ENCODE data around the gene PDCD7.

PDCD7 gene

GRCh38 chr15:65091946-65092770 lies 41.5 kb downstream of the PDCD7 start:
- Histone ChIP-seq H3K79me2 (ENCODE audit: control insufficient read depth, insufficient read depth, low read length, unreplicated experiment) (no peaks in the 10 kb centered on the region), H3K4me3 (ENCODE audit: low read depth, low read length) (no peak overlapping the region), H3K36me3 (ENCODE audit: insufficient read depth, low read length) (no peaks in the 10 kb centered on the region), H2AFZ (ENCODE audit: low read length, unreplicated experiment) (no peak overlapping the region), H3K27ac (ENCODE audit: low read depth, low read length) (no peak overlapping the region), H3K27me3 (ENCODE audit: insufficient read depth, low read length) (no peaks in the 10 kb centered on the region), H3K4me1 (ENCODE audit: control insufficient read depth, insufficient read depth, low read length, unreplicated experiment) (no peaks in the 10 kb centered on the region)

GRCh38 chr15:65089206-65089824 lies 44.3 kb downstream of the PDCD7 start:
- H3K4me3 ChIP-seq (ENCODE audit: low read depth, low read length), result no peak overlapping the region
- H2AFZ ChIP-seq (ENCODE audit: low read length, unreplicated experiment), result no peak overlapping the region
- no peaks in the 10 kb centered on the region for H3K36me3 ChIP-seq (ENCODE audit: insufficient read depth, low read length)
- no peaks in the 10 kb centered on the region for H3K79me2 ChIP-seq (ENCODE audit: control insufficient read depth, insufficient read depth, low read length, unreplicated experiment)
- no peak overlapping the region for H3K27ac ChIP-seq (ENCODE audit: low read depth, low read length)
- peaks cover 4% of the 10 kb centered on the region for H3K4me1 ChIP-seq (ENCODE audit: control insufficient read depth, insufficient read depth, low read length, unreplicated experiment)
- no peaks in the 10 kb centered on the region for H3K27me3 ChIP-seq (ENCODE audit: insufficient read depth, low read length)

GRCh38 chr15:65088643-65089021 lies 45.0 kb downstream of the PDCD7 start:
- 0 out of 2 replicates have a peak, but pooled peaks cover 1% of the 10 kb centered on the region for H3K27me3 ChIP-seq (ENCODE audit: insufficient read depth, low read length)
- H3K36me3 ChIP-seq (ENCODE audit: insufficient read depth, low read length), result no peaks in the 10 kb centered on the region
- no peak overlapping the region for H3K4me3 ChIP-seq (ENCODE audit: low read depth, low read length)
- H3K79me2 ChIP-seq (ENCODE audit: control insufficient read depth, insufficient read depth, low read length, unreplicated experiment), result no peaks in the 10 kb centered on the region
- no peak overlapping the region for H3K27ac ChIP-seq (ENCODE audit: low read depth, low read length)
- H3K4me1 ChIP-seq (ENCODE audit: control insufficient read depth, insufficient read depth, low read length, unreplicated experiment), result peaks cover 4% of the 10 kb centered on the region
- H2AFZ ChIP-seq (ENCODE audit: low read length, unreplicated experiment), result no peak overlapping the region

- Histone ChIP-seq H3K27me3 (ENCODE audit: insufficient read depth, low read length) (peaks cover 7% of the 10 kb centered on the region), H3K79me2 (ENCODE audit: control insufficient read depth, insufficient read depth, low read length, unreplicated experiment) (no peaks in the 10 kb centered on the region), H3K27ac (ENCODE audit: low read depth, low read length) (no peak overlapping the region), H3K36me3 (ENCODE audit: insufficient read depth, low read length) (no peaks in the 10 kb centered on the region), H3K4me1 (ENCODE audit: control insufficient read depth, insufficient read depth, low read length, unreplicated experiment) (peaks cover 4% of the 10 kb centered on the region), H2AFZ (ENCODE audit: low read length, unreplicated experiment) (no peak overlapping the region), H3K4me3 (ENCODE audit: low read depth, low read length) (no peak overlapping the region)
Measured at GRCh38 chr15:65087873-65088642, 45.5 kb downstream of the PDCD7 start.

- no peaks in the 10 kb centered on the region for H3K36me3 ChIP-seq (ENCODE audit: insufficient read depth, low read length)
- H3K27me3 ChIP-seq (ENCODE audit: insufficient read depth, low read length), result peaks cover 13% of the 10 kb centered on the region
- H3K4me1 ChIP-seq (ENCODE audit: control insufficient read depth, insufficient read depth, low read length, unreplicated experiment), result peaks cover 4% of the 10 kb centered on the region
- no peaks in the 10 kb centered on the region for H3K79me2 ChIP-seq (ENCODE audit: control insufficient read depth, insufficient read depth, low read length, unreplicated experiment)
- H3K4me3 ChIP-seq (ENCODE audit: low read depth, low read length), result no peak overlapping the region
- no peak overlapping the region for H3K27ac ChIP-seq (ENCODE audit: low read depth, low read length)
- no peak overlapping the region for H2AFZ ChIP-seq (ENCODE audit: low read length, unreplicated experiment)
Measured at GRCh38 chr15:65087411-65087810, 46.2 kb downstream of the PDCD7 start.

- no peaks in the 10 kb centered on the region for H3K79me2 ChIP-seq (ENCODE audit: control insufficient read depth, insufficient read depth, low read length, unreplicated experiment)
- H2AFZ ChIP-seq (ENCODE audit: low read length, unreplicated experiment), result no peak overlapping the region
- no peak overlapping the region for H3K4me3 ChIP-seq (ENCODE audit: low read depth, low read length)
- no peak overlapping the region for H3K27ac ChIP-seq (ENCODE audit: low read depth, low read length)
- peaks cover 15% of the 10 kb centered on the region for H3K27me3 ChIP-seq (ENCODE audit: insufficient read depth, low read length)
- H3K36me3 ChIP-seq (ENCODE audit: insufficient read depth, low read length), result no peaks in the 10 kb centered on the region
- peaks cover 4% of the 10 kb centered on the region for H3K4me1 ChIP-seq (ENCODE audit: control insufficient read depth, insufficient read depth, low read length, unreplicated experiment)
Measured at GRCh38 chr15:65086680-65087111, 46.9 kb downstream of the PDCD7 start.

- no peak overlapping the region for H2AFZ ChIP-seq (ENCODE audit: low read length, unreplicated experiment)
- no peaks in the 10 kb centered on the region for H3K36me3 ChIP-seq (ENCODE audit: insufficient read depth, low read length)
- peaks cover 20% of the 10 kb centered on the region for H3K27me3 ChIP-seq (ENCODE audit: insufficient read depth, low read length)
- H3K27ac ChIP-seq (ENCODE audit: low read depth, low read length), result no peak overlapping the region
- peaks cover 4% of the 10 kb centered on the region for H3K4me1 ChIP-seq (ENCODE audit: control insufficient read depth, insufficient read depth, low read length, unreplicated experiment)
- no peak overlapping the region for H3K4me3 ChIP-seq (ENCODE audit: low read depth, low read length)
- no peaks in the 10 kb centered on the region for H3K79me2 ChIP-seq (ENCODE audit: control insufficient read depth, insufficient read depth, low read length, unreplicated experiment)
Measured at GRCh38 chr15:65085990-65086679, 47.5 kb downstream of the PDCD7 start.

- Histone ChIP-seq H3K4me1 (ENCODE audit: control insufficient read depth, insufficient read depth, low read length, unreplicated experiment) (peaks cover 4% of the 10 kb centered on the region), H3K36me3 (ENCODE audit: insufficient read depth, low read length) (no peaks in the 10 kb centered on the region), H3K79me2 (ENCODE audit: control insufficient read depth, insufficient read depth, low read length, unreplicated experiment) (no peaks in the 10 kb centered on the region), H3K27me3 (ENCODE audit: insufficient read depth, low read length) (peaks cover 24% of the 10 kb centered on the region), H3K27ac (ENCODE audit: low read depth, low read length) (no peak overlapping the region), H3K4me3 (ENCODE audit: low read depth, low read length) (no peak overlapping the region), H2AFZ (ENCODE audit: low read length, unreplicated experiment) (no peak overlapping the region)
Measured at GRCh38 chr15:65085207-65085753, 48.3 kb downstream of the PDCD7 start.

GRCh38 chr15:65084500-65085206 lies 49.0 kb downstream of the PDCD7 start:
- H3K79me2 ChIP-seq (ENCODE audit: control insufficient read depth, insufficient read depth, low read length, unreplicated experiment), result no peaks in the 10 kb centered on the region
- H2AFZ ChIP-seq (ENCODE audit: low read length, unreplicated experiment), result no peak overlapping the region
- H3K4me3 ChIP-seq (ENCODE audit: low read depth, low read length), result no peak overlapping the region
- H3K4me1 ChIP-seq (ENCODE audit: control insufficient read depth, insufficient read depth, low read length, unreplicated experiment), result peaks cover 4% of the 10 kb centered on the region
- no peaks in the 10 kb centered on the region for H3K36me3 ChIP-seq (ENCODE audit: insufficient read depth, low read length)
- peaks cover 24% of the 10 kb centered on the region for H3K27me3 ChIP-seq (ENCODE audit: insufficient read depth, low read length)
- H3K27ac ChIP-seq (ENCODE audit: low read depth, low read length), result no peak overlapping the region

Data from ACC112 (cell line).